Type B pancreatic cell (in vitro differentiated cells): Measurements from ENCODE around the gene SERGEF. TPM values are rescaled to one million over a fixed set of nuclear protein-coding genes. Genes with fewer than 3 reads are reported as not detected.
A peak's percentile ranks its signal among the peaks of the same experiment; 100 is the strongest.

Source experiments
- DNase-seq: peaks from one replicate; pipeline ENCODE4 v3.0.0; 2021; ENCODE audit warnings: mixed read lengths; ENCODE audit not compliant: unreplicated experiment; ENCODE audit errors: extremely low spot score
- H3K27ac Mint-ChIP-seq: 2 replicates; pipeline ENCODE4 v1.8.0; 2021; ENCODE audit warnings: mild to moderate bottlenecking, mixed read lengths
- H3K27me3 Mint-ChIP-seq: 2 replicates; pipeline ENCODE4 v1.8.0; 2021; ENCODE audit warnings: mixed read lengths
- H3K36me3 Mint-ChIP-seq: 2 replicates; pipeline ENCODE4 v1.8.0; 2021; ENCODE audit warnings: mixed read lengths
- H3K4me1 Mint-ChIP-seq: one replicate; pipeline ENCODE4 v1.8.0; 2021; ENCODE audit warnings: mixed read lengths; ENCODE audit not compliant: unreplicated experiment
- H3K4me3 Mint-ChIP-seq: 2 replicates; pipeline ENCODE4 v1.8.0; 2021; ENCODE audit warnings: mild to moderate bottlenecking, mixed read lengths
- H3K9me3 Mint-ChIP-seq: 2 replicates; pipeline ENCODE4 v1.8.0; 2021; ENCODE audit warnings: mixed read lengths
- CTCF ChIP-seq: fragments of 200-600 bp; sonication (generic); conservative IDR thresholded peaks from 2 replicates; pipeline ENCODE4 v1.5.0; 2021; ENCODE audit warnings: antibody characterized with exemption, mild to moderate bottlenecking
- total RNA-seq: library from RNA; stranded (reverse); gene quantifications from 2 replicates; pipeline ENCODE4 v1.2.1, GENCODE V29; 2021; ENCODE audit warnings: low replicate concordance

The SERGEF gene
- total RNA-seq, 1 donor from 2014 or later: 26.4 TPM

DNA sequence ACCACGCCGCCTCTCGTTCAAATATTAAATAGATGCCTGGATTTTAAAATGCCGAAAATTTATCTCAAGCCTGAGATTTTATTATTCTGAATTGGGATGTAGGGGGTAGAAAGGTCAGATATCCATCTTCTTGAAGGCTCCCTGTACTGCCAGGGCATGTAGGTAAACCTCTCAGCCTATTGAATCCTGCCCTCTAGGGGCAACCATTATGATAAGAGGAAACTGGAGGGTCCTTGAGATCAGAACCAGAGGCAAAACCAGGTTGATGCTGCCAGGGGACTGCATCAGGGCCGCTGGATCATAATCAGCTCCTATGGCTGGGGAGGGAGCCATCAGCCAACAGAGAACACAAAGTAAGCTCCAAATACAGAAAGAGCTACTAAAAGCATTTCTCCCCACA is 185.8 kb downstream of the SERGEF start:
- Mint-ChIP-seq H3K36me3 (no peaks in the 10 kb centered on the region), H3K4me1 (peaks cover 3% of the 10 kb centered on the region), H3K9me3 (no peaks in the 10 kb centered on the region), H3K4me3 (no peak overlapping the region), H3K27me3 (no peaks in the 10 kb centered on the region), H3K27ac (no peak overlapping the region)
- no peak for DNase-seq
- TF ChIP-seq CTCF: peak; percentile 52

DNA sequence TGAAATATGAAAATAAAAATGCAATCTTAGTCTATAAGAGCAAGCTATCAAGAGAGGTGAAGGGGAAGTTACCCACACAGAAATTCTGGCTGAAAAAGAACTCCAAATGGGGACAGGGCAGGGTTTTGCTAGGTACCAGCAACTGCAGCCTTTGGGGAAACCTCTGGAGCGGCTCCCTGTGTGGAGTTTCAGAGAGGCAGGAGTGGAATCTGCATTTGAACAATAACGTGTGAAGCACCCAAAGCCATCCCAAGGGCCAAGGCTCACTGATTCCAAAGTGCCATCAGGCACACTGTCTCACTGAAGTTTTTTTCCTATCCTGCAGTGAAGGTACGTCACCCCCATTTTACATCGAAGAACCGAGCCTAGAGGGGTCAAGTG is 190.5 kb downstream of the SERGEF start:
- Mint-ChIP-seq H3K9me3 (no peaks in the 10 kb centered on the region), H3K36me3 (no peaks in the 10 kb centered on the region), H3K4me1 (peaks cover 5% of the 10 kb centered on the region), H3K4me3 (no peak overlapping the region), H3K27ac (no peak overlapping the region), H3K27me3 (peaks cover 3% of the 10 kb centered on the region)
- no peak for DNase-seq
- no peak for TF ChIP-seq CTCF

DNA sequence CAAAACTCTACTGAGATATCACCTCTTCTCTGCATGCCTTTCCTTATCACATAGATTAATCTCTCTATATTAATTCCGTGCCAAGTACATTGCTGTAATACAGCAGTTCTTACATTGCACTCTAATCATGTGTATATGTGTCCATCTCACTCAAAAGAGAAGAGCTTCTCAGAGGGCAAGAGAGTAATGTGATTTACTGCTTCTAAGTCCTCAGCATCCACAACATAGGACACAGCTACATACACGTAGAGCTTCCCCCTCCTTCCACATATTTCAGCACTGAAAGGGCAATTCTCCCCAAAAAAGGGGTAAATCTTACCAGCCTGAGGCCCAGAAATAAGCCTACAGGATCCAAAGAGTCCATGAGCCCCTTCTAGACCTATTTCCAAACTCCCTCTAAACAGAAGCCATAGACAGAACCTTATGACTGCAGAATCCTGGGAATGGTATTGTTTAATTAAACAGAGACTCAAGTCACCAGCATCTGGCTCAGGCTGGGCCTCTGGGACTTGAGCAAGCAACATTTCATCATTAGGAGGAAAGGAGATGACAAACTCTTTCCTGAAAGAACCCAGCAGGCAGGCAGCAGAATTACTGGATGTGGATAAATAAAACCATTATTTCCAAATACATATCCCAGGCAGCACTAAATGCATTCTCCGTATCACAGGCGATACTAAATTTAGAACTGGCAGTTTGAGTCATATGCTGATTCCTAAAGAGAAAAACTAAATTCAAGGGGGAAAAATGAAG is 191.0 kb downstream of the SERGEF start:
- H3K36me3 Mint-ChIP-seq: no peaks in the 10 kb centered on the region
- no peak overlapping the region for H3K27ac Mint-ChIP-seq
- peaks cover 3% of the 10 kb centered on the region for H3K27me3 Mint-ChIP-seq
- H3K4me1 Mint-ChIP-seq: peaks cover 5% of the 10 kb centered on the region
- no peak overlapping the region for H3K4me3 Mint-ChIP-seq
- DNase-seq: no peak
- no peaks in the 10 kb centered on the region for H3K9me3 Mint-ChIP-seq
- no peak for TF ChIP-seq CTCF

- no peaks in the 10 kb centered on the region for H3K9me3 Mint-ChIP-seq
- peak overlapping the region; percentile 33 for H3K27ac Mint-ChIP-seq
- no peak for DNase-seq
- peak overlapping the region; percentile 18 for H3K4me3 Mint-ChIP-seq
- TF ChIP-seq CTCF: no peak
- H3K27me3 Mint-ChIP-seq: peaks cover 3% of the 10 kb centered on the region
- peaks cover 27% of the 10 kb centered on the region for H3K4me1 Mint-ChIP-seq
- no peaks in the 10 kb centered on the region for H3K36me3 Mint-ChIP-seq
Measured at GRCh38 chr11:17816232-17816931, 196.5 kb downstream of the SERGEF start.

DNA sequence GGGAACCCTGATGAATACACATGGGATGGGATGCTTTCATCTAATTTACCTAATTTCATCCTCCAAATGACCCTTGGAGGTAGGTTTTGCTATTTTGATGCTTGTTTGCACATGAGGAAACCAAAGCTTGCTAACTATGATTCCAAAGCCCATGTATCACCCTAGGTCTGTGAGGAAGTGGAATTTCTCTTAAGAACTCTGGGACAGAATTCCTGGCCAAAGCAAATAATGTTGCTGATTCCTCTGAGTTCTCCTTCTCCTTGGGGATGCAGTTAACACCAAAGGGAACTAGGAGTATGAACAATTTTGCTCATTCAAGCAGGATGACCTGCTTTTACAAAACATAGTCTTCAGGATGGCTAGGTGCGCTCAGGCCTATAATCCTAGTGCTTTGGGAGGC is 198.3 kb downstream of the SERGEF start:
- Mint-ChIP-seq H3K27ac (no peak overlapping the region), H3K4me1 (peaks cover 33% of the 10 kb centered on the region)
- no peak for DNase-seq

More for the DNA sequence above, 198.3 kb downstream of the SERGEF start:
- no peaks in the 10 kb centered on the region for H3K9me3 Mint-ChIP-seq
- H3K36me3 Mint-ChIP-seq: no peaks in the 10 kb centered on the region
- H3K4me3 Mint-ChIP-seq: no peak overlapping the region
- no peak for TF ChIP-seq CTCF
- H3K27me3 Mint-ChIP-seq: peaks cover 3% of the 10 kb centered on the region
